Right lobe of liver (tissue), 4 donors: ENCODE data around the gene VSX1.

Source experiments
- POLR2A ChIP-seq: fragments of 450-650 bp; IDR thresholded peaks from one replicate; pipeline ENCODE4 v1.6.1; 2017; ENCODE audit warnings: antibody characterized with exemption, mild to moderate bottlenecking
- TF ChIP-seq, protein P1 (sequence below), 4 donors: fragments of 200-600 bp in 3 of 4; fragments of 450-650 bp in 1 of 4; IDR thresholded peaks; one replicate each; pipeline versions ENCODE4 v1.5.1 to v1.8.0; 2016 to 2022; ENCODE audit warnings: antibody characterized with exemption in 4 of 4, mild to moderate bottlenecking in 2 of 4
- donor health status: DM: no; HTN: no; CAD: no.
- donor health status: DM: no; HTN: no; CAD: no.
- donor health status: DM: no; HTN: yes; CAD: no.

DNA sequence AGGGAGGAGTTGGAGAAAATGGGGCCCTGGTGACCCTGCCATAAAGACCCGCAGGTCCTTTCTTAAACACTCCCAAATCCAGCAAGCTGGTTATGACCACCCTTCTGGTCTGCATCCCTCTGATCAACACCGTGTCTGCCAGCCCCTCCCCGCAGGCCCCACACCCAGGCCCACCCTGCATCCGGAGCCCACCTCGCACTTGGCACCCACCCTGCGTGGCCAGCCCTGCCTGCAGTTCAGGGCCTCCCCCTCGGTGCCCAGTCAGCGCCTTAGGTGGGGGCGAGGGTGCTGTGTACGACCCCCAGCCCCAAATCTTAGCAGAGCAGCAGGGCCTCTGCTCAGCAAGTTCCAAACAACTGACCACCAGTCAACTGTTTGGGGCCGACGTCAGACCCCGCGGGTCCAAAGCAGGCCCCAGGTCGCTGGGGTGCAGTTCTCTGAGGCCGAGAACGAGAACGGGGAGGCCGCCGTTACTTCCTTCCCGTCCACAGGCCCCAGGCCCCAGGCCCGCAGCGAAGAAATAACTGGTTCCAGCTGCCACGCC, 25.2 kb downstream of the VSX1 start:
- TF ChIP-seq, protein P1, sequence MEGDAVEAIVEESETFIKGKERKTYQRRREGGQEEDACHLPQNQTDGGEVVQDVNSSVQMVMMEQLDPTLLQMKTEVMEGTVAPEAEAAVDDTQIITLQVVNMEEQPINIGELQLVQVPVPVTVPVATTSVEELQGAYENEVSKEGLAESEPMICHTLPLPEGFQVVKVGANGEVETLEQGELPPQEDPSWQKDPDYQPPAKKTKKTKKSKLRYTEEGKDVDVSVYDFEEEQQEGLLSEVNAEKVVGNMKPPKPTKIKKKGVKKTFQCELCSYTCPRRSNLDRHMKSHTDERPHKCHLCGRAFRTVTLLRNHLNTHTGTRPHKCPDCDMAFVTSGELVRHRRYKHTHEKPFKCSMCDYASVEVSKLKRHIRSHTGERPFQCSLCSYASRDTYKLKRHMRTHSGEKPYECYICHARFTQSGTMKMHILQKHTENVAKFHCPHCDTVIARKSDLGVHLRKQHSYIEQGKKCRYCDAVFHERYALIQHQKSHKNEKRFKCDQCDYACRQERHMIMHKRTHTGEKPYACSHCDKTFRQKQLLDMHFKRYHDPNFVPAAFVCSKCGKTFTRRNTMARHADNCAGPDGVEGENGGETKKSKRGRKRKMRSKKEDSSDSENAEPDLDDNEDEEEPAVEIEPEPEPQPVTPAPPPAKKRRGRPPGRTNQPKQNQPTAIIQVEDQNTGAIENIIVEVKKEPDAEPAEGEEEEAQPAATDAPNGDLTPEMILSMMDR (IDR thresholded peaks at IDR 0.05): no peak
- no peak for TF ChIP-seq POLR2A
